GM21447 (cell line): Measurements from ENCODE around the gene FRY.

Source experiments
- ATAC-seq: cut with Tn5 transposase; IDR thresholded peaks from one replicate; pipeline ENCODE4 v1.9.1; 2021; ENCODE audit not compliant: unreplicated experiment

Gene FRY

DNA sequence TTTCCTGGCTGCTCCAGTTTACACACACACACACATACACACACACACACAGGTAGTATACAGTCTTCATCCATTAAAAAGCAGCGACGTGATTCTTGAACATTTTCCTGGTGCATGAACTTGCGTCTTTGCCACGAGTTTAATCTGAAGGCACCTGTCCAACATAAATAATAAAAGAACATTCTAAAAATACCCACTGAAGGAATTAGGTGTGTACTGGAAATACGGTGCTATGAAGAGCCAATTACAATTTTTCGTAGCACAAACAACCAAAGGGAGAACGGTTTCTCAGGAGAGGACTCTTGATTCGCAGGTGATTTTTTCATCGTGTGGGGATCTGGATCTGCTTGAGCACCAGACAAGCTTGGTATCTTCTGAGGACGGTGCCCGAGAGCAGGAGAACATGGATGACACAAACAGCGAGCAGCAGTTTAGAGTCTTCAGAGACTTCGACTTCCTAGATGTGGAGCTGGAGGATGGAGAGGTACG, 222.4 kb downstream of the FRY start:
- no peak for ATAC-seq

DNA sequence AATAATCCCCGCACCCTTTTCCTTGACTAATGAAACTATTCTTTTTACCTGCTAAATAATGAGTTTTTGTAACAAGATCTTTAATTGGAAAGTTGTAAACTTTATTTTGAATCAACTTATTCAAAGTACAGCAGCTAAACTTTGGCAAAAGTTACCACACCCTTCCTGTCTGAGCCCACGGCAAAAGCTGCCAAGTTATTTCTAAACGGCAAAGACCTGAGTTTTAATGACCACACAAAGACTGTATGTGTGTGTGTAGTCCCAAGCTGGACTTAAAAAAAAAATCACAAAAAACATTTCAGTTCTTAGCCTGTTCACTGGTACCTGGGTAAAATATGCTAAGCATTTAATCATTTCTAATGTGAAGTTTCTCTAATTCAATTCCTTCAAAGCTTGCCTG, 222.8 kb downstream of the FRY start:
- no peak for ATAC-seq

DNA sequence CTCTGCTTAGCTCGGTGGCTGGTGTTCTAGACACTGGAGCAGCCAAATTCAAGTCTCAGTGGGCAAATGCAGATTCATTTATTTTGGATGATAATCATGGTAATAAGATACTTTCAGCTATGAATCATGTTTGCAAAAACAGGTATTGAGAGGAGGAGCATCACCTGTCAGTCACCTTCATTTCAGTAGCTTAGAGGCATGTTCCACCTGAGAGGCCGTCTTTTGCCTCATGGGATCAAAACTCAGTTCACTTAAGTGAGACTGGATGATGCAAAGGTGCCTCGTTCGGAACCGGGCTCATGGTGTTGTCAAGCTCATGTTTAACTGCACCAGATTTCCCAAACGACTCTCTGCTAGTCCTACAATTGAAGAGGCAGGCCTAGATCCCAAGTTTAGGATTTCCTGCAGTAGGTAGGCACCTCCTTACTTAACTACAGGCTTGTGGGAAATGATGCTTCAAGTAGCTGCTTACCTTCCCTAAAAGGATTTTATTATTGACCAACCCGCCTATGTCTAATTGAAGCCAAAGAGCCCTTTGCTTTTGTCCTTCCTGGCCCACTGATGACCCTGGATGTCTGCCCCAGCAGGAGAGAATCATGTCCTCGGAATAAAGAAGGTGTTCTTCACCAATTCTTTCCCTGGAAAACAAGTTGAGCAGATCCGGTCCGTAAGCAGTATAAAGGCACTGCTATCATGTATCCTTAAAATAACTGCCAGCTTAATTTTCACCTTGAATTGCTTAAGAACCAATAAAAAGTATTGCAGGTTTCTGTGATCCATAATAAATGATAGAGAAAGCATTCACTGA, 223.5 kb downstream of the FRY start:
- ATAC-seq = no peak

DNA sequence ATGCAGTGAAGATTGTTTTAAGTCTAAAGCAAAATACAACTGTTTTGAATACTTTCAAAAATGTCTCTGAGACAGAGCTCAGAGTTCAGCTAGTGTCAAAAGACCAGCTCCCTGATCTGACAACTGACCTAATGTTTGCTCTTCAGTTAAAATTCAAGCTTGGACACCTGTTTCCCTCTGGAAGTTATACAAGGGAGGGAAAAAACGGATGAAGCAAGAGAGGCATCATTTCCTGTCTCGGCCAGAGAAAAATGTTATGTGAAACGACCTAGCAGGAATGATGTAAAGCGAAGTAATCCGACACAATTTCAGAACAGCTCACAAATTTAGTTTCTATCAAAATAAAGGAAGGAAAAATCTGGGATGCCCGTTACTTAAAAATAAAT, 224.1 kb downstream of the FRY start:
- no peak for ATAC-seq

DNA sequence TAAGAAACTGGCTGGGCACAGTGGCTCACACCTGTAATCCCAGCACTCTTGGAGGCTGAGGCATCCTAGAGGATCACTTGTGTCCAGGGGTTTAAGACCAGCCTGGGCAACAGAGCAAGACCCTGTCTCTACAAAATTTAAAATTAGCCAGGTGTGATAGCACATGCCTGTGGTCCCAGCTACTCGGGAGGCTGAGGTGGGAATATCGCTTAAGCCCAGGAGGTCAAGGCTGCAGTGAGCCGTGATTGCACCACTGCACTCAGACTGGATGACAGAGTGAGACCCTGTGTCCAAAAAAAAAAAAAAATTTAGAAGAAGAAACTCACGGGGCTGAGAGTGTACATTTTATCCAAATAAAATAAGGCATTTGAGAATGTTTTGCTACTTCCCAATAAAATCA, 224.7 kb downstream of the FRY start:
- no peak for ATAC-seq

DNA sequence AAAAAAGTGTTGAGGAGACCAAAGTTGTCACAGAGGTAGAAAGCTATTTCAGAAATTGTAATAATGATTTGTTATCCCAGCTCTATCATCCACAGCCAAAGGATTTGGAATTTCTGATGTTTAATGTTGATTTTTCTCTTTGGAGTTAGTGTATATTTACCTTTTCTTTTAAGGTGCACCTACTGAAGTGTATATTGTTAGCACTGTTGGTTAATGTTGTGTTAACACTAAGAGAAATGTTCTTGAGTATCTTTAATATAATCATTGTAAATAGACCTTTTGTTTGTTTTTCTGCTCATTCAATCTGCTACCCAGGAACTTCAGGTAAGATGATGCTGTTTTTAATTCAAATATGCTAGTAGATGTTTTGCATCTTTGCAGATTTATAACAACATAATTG, 226.1 kb downstream of the FRY start:
- ATAC-seq = no peak

DNA sequence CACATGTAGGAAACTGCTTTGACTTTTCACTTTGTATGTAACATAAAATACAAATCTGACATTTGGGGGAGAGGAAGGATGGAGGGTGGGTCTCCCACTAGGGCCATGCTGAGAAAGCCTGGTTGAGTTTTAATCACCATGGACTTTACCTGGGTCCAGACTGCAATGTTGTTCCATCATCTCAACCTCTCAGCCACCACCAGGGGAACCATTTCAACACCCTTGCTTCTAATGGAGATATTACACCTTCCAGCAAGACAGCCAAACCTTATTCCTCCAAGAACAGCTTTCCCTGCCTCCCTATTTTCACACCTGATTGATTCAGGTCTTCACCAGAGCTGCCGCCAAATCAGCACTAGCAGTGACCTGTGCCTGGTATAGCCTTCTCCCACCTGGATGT, 227.5 kb downstream of the FRY start:
- ATAC-seq = no peak

DNA sequence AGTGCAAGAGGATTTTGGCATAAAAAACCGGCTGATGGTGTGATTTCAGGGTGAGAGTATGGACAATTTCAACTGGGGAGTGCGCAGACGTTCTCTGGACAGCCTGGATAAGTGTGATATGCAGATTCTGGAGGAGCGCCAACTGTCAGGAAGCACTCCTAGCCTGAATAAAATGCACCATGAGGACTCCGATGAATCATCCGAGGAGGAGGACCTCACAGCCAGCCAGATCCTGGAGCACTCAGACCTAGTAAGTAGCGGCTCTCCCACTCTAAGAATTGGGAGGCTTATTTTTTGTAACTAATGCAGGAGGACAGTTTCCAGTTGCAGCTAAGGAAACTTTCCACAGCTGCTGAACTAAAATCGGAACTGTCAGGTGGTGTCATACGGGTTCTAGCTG, 230.0 kb downstream of the FRY start:
- no peak for ATAC-seq

DNA sequence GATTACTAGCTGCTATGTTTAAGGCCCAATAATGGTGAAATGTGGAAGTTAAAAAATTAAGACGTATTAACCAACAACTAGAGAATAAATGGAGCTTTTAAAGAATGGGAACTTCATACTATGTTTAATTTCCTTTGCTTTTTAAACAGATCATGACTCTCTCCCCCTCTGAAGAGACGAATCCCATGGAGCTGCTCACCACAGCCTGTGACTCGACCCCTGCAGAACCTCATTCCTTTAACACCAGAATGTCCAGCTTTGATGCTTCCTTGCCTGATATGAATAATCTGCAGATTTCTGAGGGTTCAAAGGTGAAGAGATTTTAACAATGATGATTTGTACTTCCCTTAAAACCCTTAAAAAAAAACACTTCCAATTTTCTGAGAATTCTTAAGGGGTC, 230.6 kb downstream of the FRY start:
- ATAC-seq = no peak

DNA sequence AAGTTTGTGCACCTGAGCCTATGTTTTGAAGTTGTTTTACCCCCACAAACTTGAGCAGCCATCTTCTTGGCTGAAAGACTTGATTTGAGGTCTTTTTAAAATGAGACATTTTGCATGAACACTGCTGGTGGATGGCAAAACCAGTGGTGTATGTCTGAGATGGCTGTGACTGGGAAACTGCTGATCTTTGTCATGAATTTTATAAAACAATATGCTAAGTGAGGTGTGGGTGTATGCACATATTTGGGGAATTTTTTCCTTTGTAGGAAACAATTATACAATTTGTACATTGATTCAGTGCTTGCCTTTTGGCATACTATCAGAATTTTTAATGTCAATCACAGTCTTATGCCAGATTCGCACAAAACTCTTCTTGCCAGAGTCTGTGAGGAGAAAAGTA, 231.0 kb downstream of the FRY start:
- no peak for ATAC-seq

DNA sequence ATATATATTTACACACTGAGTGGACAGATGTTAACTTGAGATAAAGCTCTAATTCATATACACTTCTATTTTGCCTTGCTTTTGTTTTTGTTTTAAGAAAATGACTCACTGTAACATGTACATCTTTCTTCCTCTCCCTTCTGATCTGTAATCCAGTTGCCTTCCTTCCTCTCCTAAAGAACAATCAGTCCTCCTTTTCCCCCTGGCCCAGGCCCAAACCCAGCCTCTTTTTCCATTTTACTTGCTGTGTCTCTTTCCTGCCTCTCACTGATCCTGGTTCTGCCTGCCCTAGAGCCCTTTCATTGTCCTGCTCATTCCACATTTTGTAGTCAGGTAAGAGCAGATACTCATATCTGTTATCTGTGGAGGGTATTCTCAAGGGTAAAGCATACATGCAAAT, 232.8 kb downstream of the FRY start:
- ATAC-seq = no peak

DNA sequence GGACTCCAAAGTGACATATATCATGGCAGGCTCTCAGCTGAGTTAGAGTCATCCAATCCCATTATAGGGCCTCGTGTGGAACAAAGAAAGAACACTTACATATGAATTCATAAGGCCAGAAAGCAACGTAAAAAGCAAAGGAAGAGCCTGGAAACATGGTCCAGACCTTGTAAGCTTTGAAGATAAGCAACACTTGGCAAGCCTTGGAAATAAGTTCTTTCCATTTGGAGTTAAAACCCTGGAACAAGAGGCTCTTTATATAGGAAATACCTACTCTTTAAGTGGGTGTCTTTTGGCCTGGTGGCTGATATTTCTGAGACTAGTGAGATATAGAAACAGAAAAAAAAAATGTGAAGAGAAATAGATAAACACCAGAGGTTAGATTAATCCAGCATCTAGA, 234.2 kb downstream of the FRY start:
- no peak for ATAC-seq

DNA sequence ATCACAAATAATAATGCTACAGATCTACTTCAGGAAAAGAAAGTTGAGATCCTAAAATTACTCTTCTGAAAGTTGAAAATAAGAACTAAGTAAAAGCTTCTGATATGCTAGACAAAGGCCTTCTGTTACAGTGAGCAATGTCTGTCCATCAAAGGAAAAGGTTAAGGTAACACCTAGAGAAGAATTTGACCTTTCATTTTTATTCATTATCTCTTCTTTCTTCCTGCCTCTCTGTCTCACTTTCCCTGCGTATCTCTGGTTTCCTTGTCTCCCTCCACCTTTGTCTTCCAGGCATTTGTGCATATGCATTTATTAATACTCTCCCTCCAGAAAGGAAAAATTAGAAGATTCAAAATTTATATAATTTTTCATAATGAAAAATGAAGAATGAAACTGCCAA, 234.6 kb downstream of the FRY start:
- no peak for ATAC-seq

DNA sequence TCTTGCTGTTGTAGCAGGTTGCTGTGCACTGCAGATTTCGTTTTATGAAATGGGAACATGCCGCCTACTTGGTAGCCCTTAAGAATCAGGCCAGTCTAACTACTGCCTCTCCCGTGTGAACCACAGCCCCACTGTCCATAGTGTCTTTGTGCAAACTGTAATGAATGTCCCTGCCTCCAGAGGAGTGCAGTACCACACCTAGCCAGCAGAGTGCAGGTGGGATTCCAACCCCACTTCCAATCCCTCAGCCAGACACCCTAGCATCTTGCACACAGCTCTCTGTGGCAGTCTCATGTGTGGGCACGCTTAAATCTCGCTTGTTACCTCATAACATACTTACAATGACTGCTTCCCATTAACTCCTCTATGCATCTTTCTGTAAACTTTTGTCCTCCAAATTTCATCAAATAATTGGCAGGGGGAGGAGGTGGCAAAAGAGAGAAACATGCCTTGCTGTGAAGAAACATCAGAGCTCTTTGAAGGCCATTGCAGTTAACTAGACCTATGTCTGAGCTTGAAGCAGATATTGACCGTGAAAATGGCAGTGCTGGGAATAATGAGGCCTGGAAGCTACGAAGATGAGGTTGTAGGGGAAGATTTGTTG, 236.4 kb downstream of the FRY start:
- ATAC-seq = no peak

DNA sequence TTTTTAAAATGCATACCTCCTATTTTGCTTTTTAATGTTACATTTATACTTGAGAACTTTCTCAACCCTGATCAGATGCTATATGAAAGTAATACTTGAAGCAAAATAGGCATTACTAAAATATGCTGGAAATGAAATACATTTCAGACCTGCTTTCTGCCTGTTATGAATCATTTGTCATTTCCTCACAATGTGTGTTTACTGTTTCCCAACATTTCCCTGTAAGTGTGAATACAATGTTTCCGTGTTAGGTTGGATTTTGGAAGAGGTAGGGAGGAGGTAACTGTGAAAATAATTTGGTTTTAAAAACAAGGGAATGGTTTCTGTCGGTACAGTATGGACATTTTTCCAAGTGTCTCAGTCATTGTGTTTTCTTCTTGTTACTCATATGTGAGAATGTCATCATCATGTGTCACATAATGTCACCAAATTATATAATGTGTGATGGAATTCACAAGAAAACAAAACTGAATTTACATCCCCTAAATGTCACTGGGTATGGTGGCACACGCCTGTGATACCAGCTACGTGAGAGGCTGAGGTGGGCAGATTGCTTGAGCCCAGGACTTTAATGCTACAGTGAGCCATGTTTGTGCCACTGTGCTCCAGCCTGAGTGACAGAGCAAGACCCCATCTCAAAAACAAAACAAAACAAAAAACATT, 240.6 kb downstream of the FRY start:
- ATAC-seq = no peak

DNA sequence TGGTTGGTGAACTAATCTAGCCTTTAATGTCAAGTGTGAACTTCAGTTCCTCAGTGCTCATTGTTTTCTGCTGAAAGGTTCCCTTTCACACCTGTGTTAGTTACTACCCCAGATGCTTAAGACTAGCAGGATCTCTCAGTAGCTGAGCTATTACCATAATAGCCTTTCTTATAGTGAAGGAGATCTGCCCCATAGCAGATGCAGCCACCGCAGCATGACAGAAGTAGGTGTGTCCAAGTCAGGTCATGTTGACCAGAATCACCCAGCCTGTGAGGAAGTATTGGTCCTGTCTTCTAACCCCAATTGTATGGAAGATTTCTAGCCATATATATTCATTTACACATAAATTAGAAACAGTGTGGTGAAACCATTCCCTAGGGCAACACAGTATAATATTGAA, 246.3 kb downstream of the FRY start:
- no peak for ATAC-seq

DNA sequence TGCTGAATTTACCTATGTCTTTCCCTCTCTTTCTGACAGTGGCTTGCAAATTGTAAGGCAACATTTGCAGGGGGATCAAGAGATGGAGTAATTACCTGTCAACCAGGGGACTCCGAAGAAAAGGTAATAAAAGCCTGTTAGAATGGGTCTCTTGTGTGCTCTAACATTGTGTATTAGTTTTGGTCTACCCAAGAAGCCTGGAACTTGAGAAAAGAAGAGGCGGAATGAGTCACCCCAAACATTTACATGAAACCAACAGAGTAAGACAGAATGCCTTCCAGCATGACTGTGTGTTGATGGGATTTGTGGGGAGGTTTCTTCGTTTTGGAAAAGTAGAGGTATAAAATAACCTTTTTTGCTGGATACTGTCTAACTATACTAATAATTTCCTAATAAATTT, 246.9 kb downstream of the FRY start:
- ATAC-seq = no peak

DNA sequence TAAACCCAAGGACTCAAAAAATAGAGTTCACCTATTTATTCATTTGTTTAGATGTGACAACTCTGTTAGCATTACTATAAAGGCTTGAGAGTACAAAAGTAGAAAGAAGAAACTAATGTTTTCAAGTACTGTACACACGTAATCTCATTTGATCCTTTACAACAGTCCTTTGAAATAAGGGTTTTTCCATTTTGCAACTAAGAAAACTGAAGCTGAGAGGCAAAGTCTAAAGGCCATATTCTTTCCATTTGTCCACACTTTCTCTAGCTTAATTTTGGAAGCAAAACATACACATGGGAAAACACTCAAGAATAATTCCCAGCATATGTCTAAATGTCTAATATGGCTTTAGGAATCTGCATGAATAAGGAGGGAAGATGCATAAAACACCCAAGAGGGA, 249.5 kb downstream of the FRY start:
- no peak for ATAC-seq

DNA sequence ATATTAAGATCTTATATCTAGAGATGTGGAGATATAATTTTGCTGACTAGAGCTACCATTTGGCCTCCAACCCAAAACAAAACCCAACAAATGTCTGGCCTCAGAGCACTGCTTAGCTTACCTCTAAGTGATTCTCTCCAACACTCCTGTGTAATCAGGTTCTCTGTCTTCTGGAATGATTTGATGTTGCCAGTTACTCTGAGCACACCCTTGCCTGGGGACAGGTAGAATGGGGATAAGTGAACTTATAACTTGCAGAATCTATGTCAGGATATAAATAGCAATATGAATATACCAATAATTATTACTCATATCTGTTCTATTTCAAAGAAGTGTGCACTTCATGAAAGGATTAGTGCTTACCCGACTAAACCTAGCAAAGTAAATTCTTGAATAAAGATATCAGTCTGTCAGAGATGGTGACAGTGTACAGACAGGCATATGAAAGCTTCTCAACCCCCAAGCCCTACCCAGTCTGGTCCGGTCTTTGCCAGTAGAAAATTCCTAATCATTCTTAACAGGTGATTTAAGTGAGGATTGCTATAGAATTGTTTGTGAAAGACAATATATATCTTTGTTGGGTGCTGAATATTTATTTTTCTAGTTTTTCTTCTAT, 250.6 kb downstream of the FRY start:
- ATAC-seq = no peak

DNA sequence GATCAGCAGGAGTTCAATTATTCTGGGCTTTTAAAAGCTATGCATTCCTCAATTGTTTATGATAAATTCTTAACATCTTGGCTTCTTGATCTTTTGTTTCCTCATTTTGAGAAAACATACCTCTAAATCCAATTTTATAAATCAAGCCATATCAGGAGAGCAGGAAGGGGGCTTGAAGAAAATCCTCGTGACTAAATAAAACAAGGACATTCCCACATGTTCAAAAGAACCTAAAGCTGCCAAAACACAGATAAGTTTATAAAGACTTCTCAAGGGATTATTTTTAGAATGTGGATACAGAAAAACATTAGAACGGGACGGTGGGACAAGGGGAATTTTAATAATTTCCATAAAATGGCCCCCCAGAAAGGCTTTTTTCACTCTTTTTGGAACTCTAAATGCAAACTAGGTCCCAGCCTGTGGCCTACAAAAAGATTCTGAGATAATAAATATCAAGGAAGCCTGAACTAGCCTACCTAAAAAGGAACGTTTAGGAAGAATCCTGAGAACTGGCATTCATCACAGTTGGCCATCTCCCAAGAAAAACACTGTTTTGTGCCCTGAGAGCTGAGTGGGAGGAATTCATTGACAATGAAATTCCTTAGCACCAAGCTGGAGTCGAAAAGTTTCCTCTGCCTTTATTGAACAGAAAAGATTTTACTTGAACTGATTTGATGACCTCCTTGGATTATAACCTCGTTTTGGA, 253.5 kb downstream of the FRY start:
- no peak for ATAC-seq

DNA sequence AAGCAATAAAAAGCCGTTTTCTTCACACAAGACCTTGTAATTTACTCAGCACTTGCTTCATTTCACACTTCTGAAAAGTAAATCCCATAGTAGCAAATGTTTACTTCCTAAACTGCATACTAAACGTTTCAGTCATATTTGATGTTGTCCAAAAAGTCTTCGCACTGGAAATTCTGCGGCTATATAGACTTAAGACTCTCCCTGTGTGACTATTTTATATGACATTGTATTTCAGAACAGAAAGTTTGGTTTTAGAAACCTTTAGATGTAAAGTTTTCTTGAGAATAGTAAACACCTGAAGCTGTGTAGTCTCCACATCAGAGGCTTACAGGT, 254.0 kb downstream of the FRY start:
- ATAC-seq = no peak
